ENCODE data around the gene CYP8B1. TPM values are rescaled to one million over a fixed set of nuclear protein-coding genes. Genes with fewer than 3 reads are reported as not detected.

The CYP8B1 gene
- total RNA-seq, 1 donor from 2014 or later = not detected

DNA sequence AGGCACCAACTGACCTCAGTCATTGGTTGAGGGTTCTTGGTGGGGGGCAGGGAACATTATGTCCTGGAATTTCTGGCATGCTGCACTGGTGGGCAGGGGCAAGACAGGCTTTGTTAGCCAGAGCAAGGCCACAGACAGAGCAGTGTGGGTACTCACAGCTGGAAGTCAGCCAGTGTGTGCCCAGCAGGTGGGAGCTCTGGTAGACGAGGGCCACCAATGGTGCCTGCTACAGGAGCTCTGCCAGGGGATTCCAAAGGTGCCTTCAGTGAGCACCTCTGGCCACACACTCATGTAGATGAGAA is 31.3 kb downstream of the CYP8B1 start:
- H3K4me1 Mint-ChIP-seq = peaks cover 13% of the 10 kb centered on the region
- no peak overlapping the region for H3K4me3 Mint-ChIP-seq
- H3K9me3 Mint-ChIP-seq = no peaks in the 10 kb centered on the region
- no peak for DNase-seq (ENCODE audit: low spot score in 2 of 2, unreplicated experiment in 2 of 2)
- H3K27me3 Mint-ChIP-seq (ENCODE audit: low read depth) = no peaks in the 10 kb centered on the region
- no peak for TF ChIP-seq CTCF (IDR thresholded peaks at IDR 0.05; ENCODE audit: unreplicated experiment)
- no peak overlapping the region for H3K27ac Mint-ChIP-seq
- H3K36me3 Mint-ChIP-seq = no peaks in the 10 kb centered on the region

DNA sequence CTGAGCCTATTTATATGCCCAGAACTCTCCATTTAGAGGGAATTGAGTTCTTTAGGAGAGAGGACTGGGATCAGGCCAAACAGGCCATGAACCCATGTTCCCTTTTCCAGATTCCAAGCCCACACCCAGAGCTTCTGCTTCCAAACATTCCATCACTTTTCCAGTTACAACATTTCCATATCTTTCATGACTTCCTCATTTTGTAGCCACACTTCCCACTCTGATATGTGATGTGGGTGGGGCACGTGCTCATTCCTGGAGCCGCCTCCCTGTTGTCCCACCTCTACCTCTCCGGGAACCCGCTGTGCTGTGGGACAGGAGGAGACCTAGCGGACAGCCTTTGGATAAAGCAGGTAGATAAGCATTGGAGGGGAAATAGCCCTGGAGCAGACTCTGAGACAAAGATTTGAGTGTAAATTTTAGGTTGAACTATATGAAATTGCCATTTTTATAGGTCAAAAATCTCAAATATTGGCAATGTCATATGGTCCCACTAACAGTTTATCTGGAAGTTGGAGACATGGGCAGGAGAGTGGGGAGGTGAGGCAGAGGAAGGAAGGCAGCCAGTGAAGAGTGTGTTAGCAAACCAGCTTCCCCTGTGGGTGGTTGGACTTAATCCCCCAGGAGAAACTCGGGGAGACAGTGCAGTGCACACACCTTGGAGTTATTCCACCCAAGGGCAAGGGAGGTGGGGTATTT is 31.8 kb downstream of the CYP8B1 start:
- Mint-ChIP-seq H3K27ac (no peak overlapping the region), H3K4me3 (no peak overlapping the region), H3K27me3 (ENCODE audit: low read depth) (no peaks in the 10 kb centered on the region), H3K9me3 (no peaks in the 10 kb centered on the region), H3K4me1 (peaks cover 13% of the 10 kb centered on the region), H3K36me3 (no peaks in the 10 kb centered on the region)
- no peak for DNase-seq (ENCODE audit: low spot score in 2 of 2, unreplicated experiment in 2 of 2)
- TF ChIP-seq CTCF (IDR thresholded peaks at IDR 0.05; ENCODE audit: unreplicated experiment) = no peak

DNA sequence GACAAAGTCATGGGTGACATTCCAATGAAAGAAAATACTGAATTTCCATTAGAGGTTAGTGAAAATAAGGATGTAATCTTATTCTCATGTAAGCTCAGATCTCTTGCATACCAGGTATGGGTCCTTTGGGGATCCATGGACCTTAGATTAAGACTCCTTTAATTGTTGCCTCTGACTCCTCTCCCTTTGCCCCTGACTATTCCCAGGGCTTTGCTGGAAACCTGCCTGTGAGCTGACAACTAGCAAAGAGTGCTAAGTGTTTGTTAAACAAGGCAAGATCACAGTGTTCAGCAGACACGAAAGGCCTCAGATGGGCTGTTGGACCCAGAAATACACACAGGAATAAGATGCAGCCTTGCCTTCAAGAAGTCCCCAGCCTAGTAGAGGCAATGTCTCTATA is 34.3 kb downstream of the CYP8B1 start:
- H3K4me1 Mint-ChIP-seq = no peaks in the 10 kb centered on the region
- H3K27ac Mint-ChIP-seq = no peak overlapping the region

DNA sequence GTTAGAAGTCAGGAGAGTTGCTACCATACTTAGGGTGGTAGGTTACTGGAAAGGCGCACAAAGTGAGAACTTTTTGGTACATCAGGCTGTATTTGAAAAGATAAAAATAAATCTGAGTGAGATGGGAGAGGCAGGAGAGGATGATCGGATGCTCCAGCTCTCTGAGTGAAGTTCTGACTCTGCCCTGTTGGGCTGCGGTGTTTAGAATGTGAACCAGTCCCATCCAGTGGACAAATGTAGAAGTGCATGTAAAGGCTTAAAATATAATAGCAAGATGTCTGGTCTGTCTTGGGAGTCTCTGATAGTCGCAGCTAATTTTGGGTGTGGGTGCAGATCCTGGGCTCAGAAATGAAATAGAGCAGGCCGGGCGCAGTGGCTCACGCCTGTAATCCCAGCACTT is 36.1 kb downstream of the CYP8B1 start:
- DNase-seq (ENCODE audit: low spot score in 2 of 2, unreplicated experiment in 2 of 2) = no peak
- Mint-ChIP-seq H3K4me1 (no peaks in the 10 kb centered on the region), H3K9me3 (no peaks in the 10 kb centered on the region), H3K36me3 (no peaks in the 10 kb centered on the region), H3K27ac (no peak overlapping the region), H3K4me3 (no peak overlapping the region), H3K27me3 (ENCODE audit: low read depth) (no peaks in the 10 kb centered on the region)
- peak; percentile 79 for TF ChIP-seq CTCF (IDR thresholded peaks at IDR 0.05; ENCODE audit: unreplicated experiment)

More for the DNA sequence above, 34.3 kb downstream of the CYP8B1 start:
- Mint-ChIP-seq H3K36me3 (no peaks in the 10 kb centered on the region), H3K9me3 (no peaks in the 10 kb centered on the region), H3K4me3 (no peak overlapping the region), H3K27me3 (ENCODE audit: low read depth) (no peaks in the 10 kb centered on the region)
- DNase-seq (ENCODE audit: low spot score in 2 of 2, unreplicated experiment in 2 of 2) = no peak
- no peak for TF ChIP-seq CTCF (IDR thresholded peaks at IDR 0.05; ENCODE audit: unreplicated experiment)

GRCh38 chr3:42838571-42838970 is 37.1 kb downstream of the CYP8B1 start:
- no peak for TF ChIP-seq CTCF (IDR thresholded peaks at IDR 0.05; ENCODE audit: unreplicated experiment)
- no peaks in the 10 kb centered on the region for H3K9me3 Mint-ChIP-seq
- H3K27me3 Mint-ChIP-seq (ENCODE audit: low read depth) = no peaks in the 10 kb centered on the region
- no peaks in the 10 kb centered on the region for H3K4me1 Mint-ChIP-seq
- H3K27ac Mint-ChIP-seq = no peak overlapping the region
- no peaks in the 10 kb centered on the region for H3K36me3 Mint-ChIP-seq
- DNase-seq (ENCODE audit: low spot score in 2 of 2, unreplicated experiment in 2 of 2) = no peak
- H3K4me3 Mint-ChIP-seq = no peak overlapping the region

Data from mesothelial cell of epicardium (in vitro differentiated cells).